ENCODE data around the gene CD274. TPM values are rescaled to one million over a fixed set of nuclear protein-coding genes. Genes with fewer than 3 reads are reported as not detected.
"Not testable (repeated sequence)": the region's sequence is repeated elsewhere in the genome, so short reads cannot be mapped to it uniquely, and the experiment has no call there.

Gene CD274
- polyA plus RNA-seq: 1 to 10 TPM in 1 of 3 donors, under 1 TPM in 2; 0.22 to 2.6 (median 0.87) TPM

GRCh38 chr9:5450359-5451091 lies at the start of gene CD274:
Gene CD274 (plus strand): TSS chr9:5450542. CDS start chr9:5456114, 5,572 bp downstream.
- no peak within 1 kb of the TSS for H3K27ac ChIP-seq (ENCODE audit: low read depth, low read length)
- 3 to 5% (median 4%) methylated on average over 36 of the region's 36 CpGs for WGBS, 3 donors

GRCh38 chr9:5402217-5402616 lies 48.1 kb upstream of the CD274 start:
- no peak overlapping the region for H3K27ac ChIP-seq (ENCODE audit: low read depth, low read length)

- H3K27ac ChIP-seq (ENCODE audit: low read depth, low read length): no peak overlapping the region
- WGBS, 3 donors: 100% methylated on average over 1 of the region's 1 CpG
Observed at GRCh38 chr9:5408596-5408995, 41.7 kb upstream of the CD274 start.

- WGBS, 3 donors: 73 to 82% (median 80%) methylated on average over 3 of the region's 3 CpGs
Observed at GRCh38 chr9:5416953-5417352, 33.4 kb upstream of the CD274 start.

GRCh38 chr9:5418481-5418880 lies 31.9 kb upstream of the CD274 start:
- H3K27ac ChIP-seq (ENCODE audit: low read depth, low read length): no peak overlapping the region
- 92 to 96% (median 93%) methylated on average over 20 of the region's 20 CpGs for WGBS, 3 donors

More at GRCh38 chr9:5416953-5417352, 33.4 kb upstream of the CD274 start:
- H3K27ac ChIP-seq (ENCODE audit: low read depth, low read length): no peak overlapping the region

- no peak overlapping the region for H3K27ac ChIP-seq (ENCODE audit: low read depth, low read length)
Observed at GRCh38 chr9:5419987-5420386, 30.4 kb upstream of the CD274 start.

GRCh38 chr9:5421163-5421562 lies 29.2 kb upstream of the CD274 start:
- WGBS, 3 donors: 74 to 86% (median 85%) methylated on average over 2 of the region's 2 CpGs
- no peak overlapping the region for H3K27ac ChIP-seq (ENCODE audit: low read depth, low read length)

GRCh38 chr9:5422276-5422675 lies 28.1 kb upstream of the CD274 start:
- no peak overlapping the region for H3K27ac ChIP-seq (ENCODE audit: low read depth, low read length)
- 92 to 96% (median 93%) methylated on average over 1 of the region's 1 CpG for WGBS, 3 donors

GRCh38 chr9:5425006-5425628 lies 25.2 kb upstream of the CD274 start:
- H3K27ac ChIP-seq (ENCODE audit: low read depth, low read length): no peak overlapping the region
- 64 to 90% (median 90%) methylated on average over 2 of the region's 2 CpGs for WGBS, 3 donors

GRCh38 chr9:5427005-5427404 lies 23.3 kb upstream of the CD274 start:
- no peak overlapping the region for H3K27ac ChIP-seq (ENCODE audit: low read depth, low read length)

GRCh38 chr9:5428172-5428571 lies 22.2 kb upstream of the CD274 start:
- H3K27ac ChIP-seq (ENCODE audit: low read depth, low read length): no peak overlapping the region
- WGBS, 3 donors: 68 to 81% (median 80%) methylated on average over 3 of the region's 3 CpGs

GRCh38 chr9:5428794-5429528 lies 21.4 kb upstream of the CD274 start:
- H3K27ac ChIP-seq (ENCODE audit: low read depth, low read length): no peak overlapping the region
- 82 to 94% (median 89%) methylated on average over 2 of the region's 2 CpGs for WGBS, 3 donors

GRCh38 chr9:5429873-5430564 lies 20.3 kb upstream of the CD274 start:
- H3K27ac ChIP-seq (ENCODE audit: low read depth, low read length): no peak overlapping the region
- 95 to 96% (median 95%) methylated on average over 10 of the region's 10 CpGs for WGBS, 3 donors

GRCh38 chr9:5430912-5431311 lies 19.4 kb upstream of the CD274 start:
- no peak overlapping the region for H3K27ac ChIP-seq (ENCODE audit: low read depth, low read length)
- whole genome bisulfite sequencing, 3 donors: 53 to 77% (median 59%) methylated on average over 3 of the region's 3 CpGs

- not testable (repeated sequence) for H3K27ac ChIP-seq (ENCODE audit: low read depth, low read length)
- WGBS, 3 donors: 96 to 98% (median 97%) methylated on average over 22 to 24 of the region's 24 CpGs
Observed at GRCh38 chr9:5432890-5433289, 17.5 kb upstream of the CD274 start.

- H3K27ac ChIP-seq (ENCODE audit: low read depth, low read length): not testable (repeated sequence)
- WGBS, 3 donors: 91 to 96% (median 92%) methylated on average over 26 of the region's 26 CpGs
Observed at GRCh38 chr9:5433328-5433727, 17.0 kb upstream of the CD274 start.

- not testable (repeated sequence) for H3K27ac ChIP-seq (ENCODE audit: low read depth, low read length)
- 95 to 98% (median 96%) methylated on average over 62 to 65 of the region's 65 CpGs for WGBS, 3 donors
Observed at GRCh38 chr9:5433841-5434810, 16.2 kb upstream of the CD274 start.

- 77 to 88% (median 87%) methylated on average over 3 of the region's 3 CpGs for WGBS, 3 donors
- no peak overlapping the region for H3K27ac ChIP-seq (ENCODE audit: low read depth, low read length)
Observed at GRCh38 chr9:5435912-5436311, 14.4 kb upstream of the CD274 start.

Data from adipose tissue (tissue), 3 donors.